GM18870 (cell line): Measurements from ENCODE around the gene EHBP1.
A peak's percentile ranks its signal among the peaks of the same experiment; 100 is the strongest.

ENCODE experiments used
- ATAC-seq: cut with Tn5 transposase; IDR thresholded peaks from one replicate; pipeline ENCODE4 v1.9.1; 2021; ENCODE audit warnings: moderate library complexity; ENCODE audit not compliant: unreplicated experiment

The EHBP1 gene

DNA sequence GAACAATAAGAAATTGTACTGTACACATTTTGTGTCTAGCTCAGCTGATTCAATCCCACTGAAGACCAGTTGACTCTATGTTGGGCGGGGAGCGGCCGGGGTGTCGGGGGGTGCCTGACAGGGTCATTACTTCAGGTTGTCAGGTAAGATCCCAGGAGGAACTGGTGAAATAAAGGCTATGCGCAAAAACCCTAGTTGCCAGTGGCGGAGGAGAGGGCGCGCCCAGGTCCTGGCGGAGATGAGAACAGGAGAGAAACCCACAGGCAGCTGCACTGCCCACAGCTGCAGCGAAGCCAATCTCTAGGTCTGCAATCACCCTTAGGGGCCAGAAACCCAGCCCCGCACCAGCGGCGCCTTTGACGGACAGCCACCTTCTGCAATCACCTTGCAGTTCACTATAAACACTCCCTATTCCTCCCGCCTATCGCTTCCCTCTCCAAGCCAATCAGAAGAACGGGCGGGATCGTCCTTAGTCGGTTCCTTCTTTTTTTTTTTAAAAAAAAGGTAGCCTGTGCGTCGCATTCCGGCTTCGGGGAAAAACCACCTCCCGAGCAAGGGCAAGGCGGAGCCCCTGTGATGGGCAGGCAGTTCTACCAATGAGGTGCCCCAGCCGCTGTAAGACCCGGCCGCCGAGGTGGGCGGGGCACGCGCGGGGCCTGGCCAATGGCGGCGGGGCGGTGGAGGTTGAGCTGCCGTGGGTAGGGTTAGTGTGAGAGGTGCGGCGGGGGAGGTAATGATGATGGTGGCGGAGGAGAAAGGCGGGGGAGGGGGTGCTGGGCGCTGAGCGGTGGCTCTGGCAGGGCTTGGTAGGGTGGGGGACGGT, at the start of gene EHBP1:
Gene EHBP1 (plus strand): TSS at position 707 of the 823 bp plus-strand sequence. CDS start 1,479 bp downstream, outside the sequence.
- peak; percentile 98 for ATAC-seq

DNA sequence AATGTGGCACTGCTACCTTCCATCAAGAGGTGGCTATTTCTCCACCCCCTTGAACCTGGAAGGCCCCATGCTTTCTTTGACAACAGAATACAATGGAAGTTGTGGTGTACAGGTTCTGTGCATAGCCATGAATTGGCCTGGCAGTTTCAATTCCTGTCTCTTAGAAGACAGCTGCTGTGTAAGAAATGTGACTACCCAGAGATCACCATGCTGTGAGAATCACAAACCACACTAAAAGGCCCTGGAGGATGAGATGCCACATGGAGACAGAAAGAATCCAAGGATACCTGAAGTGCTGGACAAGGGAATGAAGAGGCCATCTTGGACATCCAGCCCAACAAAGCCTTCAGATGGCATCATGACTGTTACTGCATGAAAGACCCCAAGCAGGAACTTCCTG, 47.7 kb upstream of the EHBP1 start:
- no peak for ATAC-seq

DNA sequence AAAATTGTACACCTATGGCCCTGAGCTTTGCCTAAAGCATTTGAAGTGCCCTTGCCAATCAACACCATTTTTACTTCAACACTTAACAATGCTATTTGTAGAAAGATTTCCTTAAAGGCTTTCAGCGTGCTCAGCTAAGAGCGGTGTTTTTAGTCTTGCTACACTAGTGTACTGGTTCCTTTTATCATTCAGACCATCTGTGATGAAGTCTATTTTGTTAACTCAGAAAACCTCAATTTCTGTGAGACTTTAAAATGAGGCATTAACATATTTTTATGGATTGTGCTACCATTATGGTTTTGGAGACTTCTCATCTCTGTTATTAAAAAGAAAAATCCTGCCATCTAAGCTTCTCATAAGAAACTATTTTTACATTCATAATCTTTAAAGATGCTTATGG, 46.6 kb upstream of the EHBP1 start:
- no peak for ATAC-seq

DNA sequence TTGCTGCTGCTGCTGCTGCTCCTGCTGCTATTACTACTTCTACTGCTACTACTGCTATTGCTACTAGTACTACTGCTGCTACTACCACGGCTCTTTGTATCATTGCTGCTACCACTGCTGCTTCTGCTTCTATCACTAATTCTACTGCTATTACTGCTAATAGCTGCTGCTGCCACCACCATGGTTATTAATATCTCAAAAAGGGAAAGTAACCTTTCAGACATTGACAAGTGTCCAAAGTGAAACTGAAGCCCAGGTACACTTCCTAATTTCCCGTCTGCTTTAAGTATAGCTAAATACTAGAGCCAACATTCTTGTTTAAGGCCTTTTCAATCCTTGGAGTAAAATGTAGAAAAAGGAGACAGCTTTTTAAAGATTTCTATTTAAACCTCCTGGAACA, 45.4 kb upstream of the EHBP1 start:
- peak; percentile 82 for ATAC-seq

DNA sequence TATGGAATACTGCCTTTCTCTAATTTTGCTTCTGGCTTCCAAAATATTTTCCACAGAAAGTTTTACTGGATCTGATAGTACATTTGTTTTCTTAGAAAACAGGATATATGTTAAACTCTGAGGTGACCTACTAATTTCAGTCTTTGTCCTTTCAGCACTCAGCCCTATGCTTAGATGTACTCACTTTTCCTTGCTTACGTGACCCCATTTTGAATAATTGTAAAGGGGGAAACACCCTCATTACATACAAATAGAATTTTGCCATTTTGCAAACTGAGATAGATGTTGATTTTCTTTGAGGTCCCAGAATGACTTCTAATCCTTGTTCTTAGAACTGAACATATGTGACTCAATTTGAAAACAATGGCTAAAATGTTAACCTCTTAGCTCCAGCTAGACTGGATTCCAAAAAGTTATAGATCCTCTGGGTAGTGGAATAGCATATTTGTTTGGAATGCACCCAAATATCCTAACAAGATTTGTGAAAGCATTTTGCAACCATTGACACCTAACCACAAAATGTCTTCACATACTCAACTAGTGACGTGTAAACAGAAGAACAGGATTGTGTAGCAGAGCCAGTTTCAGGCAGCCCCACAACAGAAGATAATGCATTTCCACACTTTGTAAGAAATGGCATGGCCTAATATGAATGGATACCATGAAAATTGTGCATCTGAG, 44.8 kb upstream of the EHBP1 start:
- peak; percentile 29 for ATAC-seq

DNA sequence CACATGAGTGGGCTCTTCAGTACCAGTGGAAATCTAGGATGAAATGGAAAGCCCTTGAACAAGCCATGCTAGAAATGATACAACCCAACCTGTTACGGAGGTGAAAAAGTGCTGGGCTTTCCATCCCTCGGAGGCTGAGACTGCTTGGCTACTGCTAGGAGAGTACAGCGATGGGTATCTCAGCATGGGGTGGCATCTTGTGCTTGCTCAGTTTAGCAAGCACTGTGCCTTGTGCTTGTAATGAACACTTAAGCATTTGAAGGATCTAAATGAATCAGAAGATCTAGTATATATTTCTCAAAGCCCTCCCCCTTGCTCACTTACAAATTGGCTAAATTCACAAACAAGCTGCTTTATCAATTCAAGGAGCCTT, 44.3 kb upstream of the EHBP1 start:
- no peak for ATAC-seq

DNA sequence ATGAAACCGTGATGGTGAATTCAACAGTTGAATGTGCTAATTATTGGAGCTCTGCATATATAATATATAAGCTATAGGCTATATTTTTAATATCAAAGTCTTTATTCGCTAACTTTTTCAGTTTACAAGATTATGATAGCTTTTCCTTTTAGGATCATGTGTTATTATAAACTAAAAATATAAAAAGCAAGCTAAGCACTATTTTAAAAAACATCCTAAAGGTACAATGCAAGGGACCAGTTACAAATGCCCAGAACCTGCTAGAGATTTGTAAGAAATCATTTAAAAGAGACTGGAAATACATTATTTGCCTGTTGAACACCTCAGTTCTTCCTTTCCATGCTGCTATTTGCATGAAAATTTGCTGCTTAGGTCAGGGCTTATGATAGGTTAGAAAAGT, 43.4 kb upstream of the EHBP1 start:
- ATAC-seq, result no peak

DNA sequence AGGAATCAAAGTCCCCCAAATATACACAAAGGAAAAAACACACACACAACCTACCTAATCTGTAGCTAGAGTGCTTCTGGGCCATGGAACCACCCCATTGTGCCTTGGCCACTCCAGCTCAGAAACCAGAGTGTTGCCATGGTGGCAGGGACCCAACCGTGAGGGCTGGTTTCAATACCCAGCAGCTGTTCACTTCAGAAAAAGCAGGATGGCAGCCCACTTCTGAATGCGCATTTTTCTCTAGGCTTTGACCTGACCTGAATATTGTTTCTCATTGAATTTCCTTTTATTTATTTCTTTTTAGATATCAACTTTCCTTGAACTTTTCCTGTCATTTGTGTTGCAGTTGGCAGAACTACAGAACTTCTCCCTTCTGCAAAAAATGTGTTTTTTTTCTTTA, 43.0 kb upstream of the EHBP1 start:
- ATAC-seq, result no peak

DNA sequence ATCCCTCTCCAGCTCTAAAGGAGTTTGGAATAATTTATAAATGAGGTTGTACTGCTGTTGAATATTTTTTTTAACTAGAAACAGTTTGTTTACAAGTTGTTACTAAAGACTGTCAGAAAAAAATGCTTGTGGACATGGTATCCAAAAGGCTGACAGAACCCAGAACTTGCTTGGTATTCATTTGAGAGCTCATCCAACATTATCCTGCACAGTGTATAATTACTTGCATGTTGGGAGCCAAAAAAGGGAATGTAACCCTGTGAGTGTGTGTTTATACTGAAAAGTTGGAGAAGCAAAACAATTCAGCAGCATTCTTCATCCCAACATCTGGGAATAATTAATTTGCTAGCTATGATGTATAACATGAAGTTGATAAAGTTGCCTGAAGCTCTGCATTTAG, 42.1 kb upstream of the EHBP1 start:
- ATAC-seq, result no peak

DNA sequence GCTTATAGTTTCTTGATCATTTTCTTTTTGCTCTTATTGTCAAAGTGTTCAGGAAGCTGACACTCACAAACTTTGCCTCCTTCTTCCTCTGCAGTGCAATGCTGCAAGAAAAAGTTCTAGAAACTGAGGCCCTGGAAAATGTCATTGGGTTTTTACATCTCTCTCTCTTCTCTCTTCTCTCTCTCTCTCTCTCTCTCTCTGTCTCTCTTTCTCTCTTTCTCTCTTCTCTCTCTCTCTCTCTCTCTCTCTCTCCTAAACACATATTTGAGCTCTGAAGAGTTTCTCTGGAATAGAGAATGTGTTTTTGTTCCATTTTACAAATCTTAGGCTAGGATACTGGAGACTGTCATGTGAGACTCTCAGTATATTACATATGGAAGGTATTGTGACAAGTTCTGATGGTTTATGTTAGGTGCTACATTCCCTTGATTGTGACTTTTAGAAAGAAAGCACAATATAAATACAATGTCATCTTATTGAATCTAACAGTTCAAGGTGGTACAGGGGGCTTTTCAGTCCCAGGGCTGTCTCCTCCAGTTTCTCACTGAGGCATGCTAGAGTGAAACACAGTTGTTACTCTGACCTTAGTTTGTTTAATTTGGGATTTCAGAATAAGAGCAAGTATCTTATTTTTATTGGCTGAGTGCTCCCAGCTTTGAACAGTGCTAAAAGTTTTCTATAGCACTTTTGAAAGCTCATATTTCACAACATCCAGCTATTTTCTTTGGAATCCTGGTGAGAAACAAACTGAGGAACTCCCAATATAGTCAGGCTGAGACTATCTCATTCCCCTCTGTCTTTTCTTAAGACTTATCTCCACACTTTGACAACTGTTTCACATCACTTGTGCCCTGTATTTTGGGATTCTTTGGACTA, 41.4 kb upstream of the EHBP1 start:
- ATAC-seq, result no peak

DNA sequence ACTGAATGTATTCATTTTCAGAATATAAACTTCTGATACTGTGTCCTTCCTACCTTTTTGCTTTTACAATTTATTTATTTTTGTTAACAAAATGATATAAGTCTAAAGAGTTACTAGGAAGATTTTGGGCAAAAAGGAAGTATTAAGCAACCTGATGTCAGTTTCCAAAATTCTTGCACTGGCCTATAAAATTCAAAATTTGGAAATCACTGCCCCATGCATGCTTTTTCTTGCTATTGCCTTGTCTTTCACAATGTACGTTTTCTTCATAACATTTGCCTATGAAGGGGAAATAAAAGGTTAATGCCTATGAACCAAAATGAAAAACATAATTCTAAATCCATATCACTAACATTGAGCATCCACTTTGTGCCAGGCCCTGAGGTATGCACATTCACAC, 40.1 kb upstream of the EHBP1 start:
- ATAC-seq, result no peak

DNA sequence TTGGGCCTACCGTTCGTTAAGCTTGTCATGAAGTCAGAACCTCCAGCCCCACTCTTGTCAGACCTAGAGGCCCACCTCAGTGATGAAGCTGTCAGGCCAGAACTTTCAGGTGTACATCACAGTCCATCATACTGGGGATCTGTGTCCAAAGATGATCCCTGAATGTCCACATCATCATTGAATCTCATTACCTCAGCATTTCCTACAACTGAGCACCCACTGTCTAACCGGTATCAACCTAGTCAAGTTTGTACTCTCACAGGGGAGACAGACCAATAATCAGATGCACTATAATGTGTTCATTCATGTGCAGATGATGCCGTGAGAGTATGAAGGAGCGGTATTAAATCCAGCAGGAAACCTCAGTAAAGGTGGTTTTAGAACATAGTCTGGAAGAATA, 36.3 kb upstream of the EHBP1 start:
- ATAC-seq, result no peak

DNA sequence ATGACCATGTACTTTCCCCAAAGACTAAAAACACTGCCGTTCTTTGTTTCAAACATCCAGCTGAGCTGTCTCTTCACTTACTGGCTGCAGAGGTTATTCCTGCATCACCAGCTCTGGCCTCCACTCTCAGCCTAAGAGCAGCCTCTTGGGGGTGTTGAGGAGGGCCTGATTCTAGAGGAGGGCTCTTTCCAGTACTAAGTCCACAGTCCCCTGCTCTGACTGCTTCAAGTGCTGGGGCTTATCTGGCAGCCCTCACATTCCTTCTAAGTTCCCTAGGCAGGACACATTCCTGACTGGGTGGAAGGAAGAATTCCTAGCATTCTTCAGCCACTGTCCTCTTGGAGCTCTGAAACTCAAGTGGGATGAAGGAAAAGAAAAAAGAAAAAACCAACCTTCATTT, 32.9 kb upstream of the EHBP1 start:
- no peak for ATAC-seq

DNA sequence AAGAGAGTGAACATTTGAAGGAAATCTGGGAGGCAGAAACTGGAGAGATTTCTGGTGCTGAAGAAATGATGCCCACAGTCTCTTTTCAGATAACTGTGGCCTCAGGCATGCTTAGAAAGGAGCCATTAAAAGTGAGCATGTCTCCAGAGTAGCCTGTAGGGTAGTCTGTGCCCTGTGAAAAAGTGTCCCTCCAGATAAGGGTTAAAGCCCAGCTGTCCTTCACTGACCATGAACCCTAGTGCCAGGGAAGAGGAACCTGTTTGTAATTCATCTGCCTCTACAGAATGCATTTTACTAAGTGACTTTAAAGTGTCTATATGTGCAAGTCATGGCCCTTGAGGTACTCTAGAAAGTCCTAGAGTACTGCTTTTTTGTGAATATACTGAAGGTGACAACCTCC, 30.5 kb upstream of the EHBP1 start:
- ATAC-seq, result no peak

DNA sequence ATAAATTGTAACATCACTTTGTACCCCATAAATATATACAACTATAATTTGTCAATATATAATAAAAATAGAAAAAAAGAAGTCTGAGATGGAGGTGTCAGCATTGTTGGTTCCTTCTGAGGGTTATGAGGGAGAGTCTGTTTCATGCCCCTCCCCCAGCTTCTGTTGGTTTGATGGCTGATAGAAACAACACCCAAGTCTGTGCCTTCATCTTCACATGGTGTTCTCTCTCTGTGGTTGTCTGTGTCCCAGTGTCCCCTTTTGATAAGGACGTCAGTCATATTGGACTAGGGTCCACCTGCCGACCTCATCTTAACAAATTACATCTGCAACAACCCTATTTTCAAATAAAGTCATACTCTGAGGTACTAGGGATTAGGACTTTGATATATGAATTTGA, 20.3 kb upstream of the EHBP1 start:
- ATAC-seq, result no peak

DNA sequence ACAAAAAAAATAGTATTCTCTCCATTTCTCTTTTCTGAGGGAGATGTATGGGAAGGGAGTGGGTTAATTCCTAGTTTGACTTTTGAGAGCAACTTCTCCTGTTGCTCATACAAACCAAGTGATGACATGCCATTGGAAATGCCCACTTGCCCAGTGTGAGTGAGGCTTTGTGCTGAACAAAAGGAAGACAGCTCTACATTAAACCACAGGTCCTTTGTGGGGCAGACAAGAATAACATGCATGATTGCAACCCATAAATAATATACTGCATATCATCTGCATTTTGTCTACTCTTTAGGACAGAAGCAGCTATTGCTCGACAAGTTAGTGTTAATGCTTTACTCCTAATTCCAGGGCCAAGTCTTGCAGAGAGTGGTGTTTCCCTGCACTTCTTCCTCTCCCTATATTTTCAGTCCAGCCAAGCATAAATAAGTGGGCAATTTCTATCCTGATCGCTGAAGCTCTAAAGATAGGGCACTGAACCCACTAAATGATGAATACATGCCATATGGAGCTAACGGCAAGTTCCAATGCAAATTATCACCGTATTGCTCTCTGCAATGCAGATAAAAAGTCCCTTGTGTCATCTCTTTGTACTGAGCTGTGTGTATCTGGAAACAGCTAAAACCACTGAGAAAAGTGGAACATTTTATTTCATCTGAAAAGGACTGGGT, 19.4 kb upstream of the EHBP1 start:
- no peak for ATAC-seq

DNA sequence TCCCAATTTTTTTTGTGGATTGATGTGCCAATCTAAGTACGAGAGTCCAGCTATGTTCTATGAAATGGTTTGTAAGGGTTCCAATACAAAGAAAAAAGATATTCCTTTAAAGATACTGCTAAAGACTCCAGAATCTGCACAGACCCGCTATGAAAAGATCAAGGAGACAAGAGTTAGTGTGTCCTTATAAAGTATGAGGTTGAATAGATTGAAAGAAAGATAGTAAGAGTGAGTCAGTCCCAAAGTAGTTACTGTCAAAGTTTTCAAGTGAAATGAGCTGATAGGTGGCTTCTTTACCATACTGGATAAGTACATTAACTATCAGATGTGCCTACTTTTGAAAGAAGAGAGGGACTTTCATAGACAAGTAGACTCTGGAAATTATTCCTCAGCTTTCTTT, 17.9 kb upstream of the EHBP1 start:
- no peak for ATAC-seq

DNA sequence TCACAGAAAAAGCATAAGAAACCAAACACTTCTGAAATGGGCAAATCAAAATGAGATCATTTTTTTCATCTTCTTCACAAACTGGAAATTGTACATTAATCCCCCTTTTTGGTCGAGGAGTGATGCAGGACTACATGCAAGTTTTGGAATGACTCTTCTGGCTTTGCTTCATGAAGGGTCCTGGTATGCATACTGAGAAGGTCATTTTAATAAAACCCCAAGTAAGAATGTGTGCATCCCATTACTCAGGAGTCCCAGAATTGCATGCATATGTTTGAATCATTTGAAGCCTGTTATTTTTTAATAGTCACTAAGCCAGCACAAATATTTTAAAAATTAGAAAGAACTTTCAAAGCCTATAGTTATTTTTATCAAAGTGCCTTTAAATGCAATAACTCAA, 16.7 kb upstream of the EHBP1 start:
- ATAC-seq, result no peak

DNA sequence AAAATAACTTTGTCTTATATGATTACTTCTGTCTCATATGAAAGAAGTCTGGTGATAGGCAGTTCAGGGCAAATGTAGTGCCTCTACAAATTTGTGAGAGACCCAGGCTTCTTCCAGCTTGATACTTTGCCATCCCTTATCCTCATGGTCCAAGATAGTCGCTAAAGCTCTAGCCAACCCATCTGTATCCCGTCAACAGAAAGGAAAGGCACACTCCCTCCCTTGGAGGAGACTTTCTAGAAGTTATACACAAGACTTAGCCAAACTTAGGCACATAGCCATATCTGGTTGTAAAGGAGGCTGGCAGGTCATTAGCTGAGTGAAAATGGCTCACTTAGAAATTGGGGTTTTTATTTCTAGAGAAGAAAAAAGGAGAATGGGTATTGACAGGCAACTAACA, 14.3 kb upstream of the EHBP1 start:
- no peak for ATAC-seq

DNA sequence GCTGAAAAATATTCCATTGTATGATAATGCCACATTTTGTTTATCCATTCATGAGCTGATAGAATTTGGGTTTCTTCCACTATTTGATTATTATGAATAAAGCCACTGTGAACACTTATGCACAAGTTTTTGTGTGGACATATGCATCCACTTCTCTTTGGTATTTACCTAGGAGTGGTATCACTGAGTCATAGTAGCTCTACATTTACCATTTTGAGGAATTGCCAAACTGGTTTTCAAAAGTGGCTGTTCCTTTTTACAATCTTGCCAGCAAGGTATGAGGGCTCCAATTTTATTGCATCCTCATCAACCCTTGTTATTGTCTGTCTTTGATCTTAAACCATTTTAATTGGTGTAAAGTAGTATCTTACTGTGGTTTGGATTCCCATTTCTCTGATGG, 13.3 kb upstream of the EHBP1 start:
- no peak for ATAC-seq

DNA sequence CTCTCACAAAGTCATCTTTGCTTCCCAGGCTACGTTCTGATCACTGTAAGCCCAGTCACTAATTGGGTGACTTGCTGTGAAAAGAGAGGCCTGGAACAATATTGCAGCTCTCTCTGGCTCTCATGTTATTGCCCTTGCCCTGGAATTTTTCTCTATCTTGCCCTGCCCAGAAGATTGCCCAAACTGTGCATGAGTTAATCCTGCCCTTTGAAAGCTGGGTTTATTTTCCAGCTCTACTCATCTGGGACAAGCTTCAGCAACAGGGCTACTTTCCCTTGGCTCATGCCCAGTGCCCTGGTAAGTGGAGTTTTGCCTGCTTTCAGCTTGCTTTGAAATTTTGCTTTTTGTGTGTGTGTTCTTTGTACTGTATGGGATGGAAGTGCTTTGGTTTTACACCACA, 6.9 kb upstream of the EHBP1 start:
- ATAC-seq, result no peak
